Astrocyte of the spinal cord (primary cell): ENCODE data around the gene JADE1.
A peak's percentile ranks its signal among the peaks of the same experiment; 100 is the strongest.

Experiments used
- DNase-seq: peaks from one replicate; pipeline ENCODE4 v3.0.0; 2011; ENCODE audit warnings: low read depth, low spot score
- H3K4me3 ChIP-seq: 2 replicates; pipeline ENCODE4 v1.5.1; 2011; ENCODE audit warnings: low read depth, mild to moderate bottlenecking, low read length, moderate library complexity
- CTCF ChIP-seq: IDR thresholded peaks from 2 replicates; pipeline ENCODE4 v1.5.1; 2012; ENCODE audit warnings: low read depth, mild to moderate bottlenecking, low read length, inconsistent platforms
- in situ Hi-C: cut with HindIII; loops from 2 replicates; pipeline ENCODE4 v1.10.0; 2017; ENCODE audit warnings: low sequenced_read_pairs

The JADE1 gene

GRCh38 chr4:128810331-128810870 lies 901 bp downstream of the JADE1 start:
- no peak for DNase-seq
- H3K4me3 ChIP-seq = peak overlapping the region; percentile 79
- in situ Hi-C loops = no loop called here
- no peak for TF ChIP-seq CTCF

- in situ Hi-C loops = no loop called here
- no peak for TF ChIP-seq CTCF
- peak overlapping the region; percentile 79 for H3K4me3 ChIP-seq
- peak; percentile 88 for DNase-seq
These were observed 1.5 kb downstream of the JADE1 start for GRCh38 chr4:128810871-128811570.

GRCh38 chr4:128811571-128812441 lies 2.3 kb downstream of the JADE1 start:
- in situ Hi-C loops = no loop called here
- no peak for TF ChIP-seq CTCF
- peak; percentile 96 for DNase-seq

GRCh38 chr4:128812442-128813235 lies 3.1 kb downstream of the JADE1 start:
- in situ Hi-C loops = no loop called here
- DNase-seq = peak; percentile 81
- no peak for TF ChIP-seq CTCF
- H3K4me3 ChIP-seq = peak overlapping the region; percentile 79

More at GRCh38 chr4:128811571-128812441, 2.3 kb downstream of the JADE1 start:
- H3K4me3 ChIP-seq = peak overlapping the region; percentile 79

- no peak for DNase-seq
- in situ Hi-C loops = no loop called here
- no peak for TF ChIP-seq CTCF
These were observed 4.5 kb downstream of the JADE1 start for GRCh38 chr4:128813965-128814364.

GRCh38 chr4:128818442-128818841 lies 8.9 kb downstream of the JADE1 start:
- in situ Hi-C loops = no loop called here

More at GRCh38 chr4:128813965-128814364, 4.5 kb downstream of the JADE1 start:
- no peak overlapping the region for H3K4me3 ChIP-seq

More at GRCh38 chr4:128818442-128818841, 8.9 kb downstream of the JADE1 start:
- no peak for TF ChIP-seq CTCF
- DNase-seq = no peak
- no peak overlapping the region for H3K4me3 ChIP-seq
